Osteoblast (primary cell): ENCODE data around the gene AMMECR1. TPM values are rescaled to one million over a fixed set of nuclear protein-coding genes. Genes with fewer than 3 reads are reported as not detected.

Experiments used
- DNase-seq: peaks from one replicate; pipeline ENCODE4 v3.0.0; 2011; ENCODE audit warnings: low spot score, mixed read lengths; ENCODE audit not compliant: insufficient read length; ENCODE audit errors: missing footprints
- H2AFZ ChIP-seq: 2 replicates; pipeline ENCODE4 v1.6.0; 2011; ENCODE audit warnings: mild to moderate bottlenecking, low read length
- H3K27ac ChIP-seq: 2 replicates; pipeline ENCODE4 v1.5.1; 2011; ENCODE audit warnings: mild to moderate bottlenecking, low read depth, low read length, moderate library complexity
- H3K27me3 ChIP-seq: 2 replicates; pipeline ENCODE4 v1.6.0; 2012; ENCODE audit warnings: mild to moderate bottlenecking, control low read depth, inconsistent platforms, low read length, moderate library complexity; ENCODE audit not compliant: insufficient read depth
- H3K36me3 ChIP-seq: 2 replicates; pipeline ENCODE4 v1.5.1; 2011; ENCODE audit warnings: mild to moderate bottlenecking, low read length, control low read depth, moderate library complexity; ENCODE audit not compliant: insufficient read depth
- H3K4me1 ChIP-seq: 2 replicates; pipeline ENCODE4 v1.5.1; 2011; ENCODE audit warnings: mild to moderate bottlenecking, low read length, control low read depth, moderate library complexity; ENCODE audit not compliant: insufficient read depth
- H3K4me2 ChIP-seq: 2 replicates; pipeline ENCODE4 v1.6.0; 2011; ENCODE audit warnings: mild to moderate bottlenecking, low read length; ENCODE audit not compliant: insufficient read depth
- H3K4me3 ChIP-seq: fragments of 200-600 bp; sonication (generic); 3 replicates; pipeline ENCODE4 v1.5.1; 2012; ENCODE audit warnings: mild to moderate bottlenecking, low read length, inconsistent platforms; ENCODE audit not compliant: insufficient read depth
- H3K79me2 ChIP-seq: 2 replicates; pipeline ENCODE4 v1.6.0; 2012; ENCODE audit warnings: mild to moderate bottlenecking, low read length, control low read depth, inconsistent platforms; ENCODE audit not compliant: insufficient read depth
- H3K9me3 ChIP-seq: 2 replicates; pipeline ENCODE4 v1.5.1; 2011; ENCODE audit warnings: low read depth, low read length, control low read depth
- H4K20me1 ChIP-seq: 2 replicates; pipeline ENCODE4 v1.6.0; 2012; ENCODE audit warnings: mild to moderate bottlenecking, low read length, control low read depth; ENCODE audit not compliant: insufficient read depth
- total RNA-seq: library from RNA; depleted of rRNA; stranded (reverse); fragments of >200 nt; gene quantifications from 2 replicates; pipeline ENCODE4 v1.2.3, GENCODE V29; 2012
- TF ChIP-seq, protein P1 (sequence below): IDR thresholded peaks from 2 replicates; pipeline ENCODE4 v1.5.1; 2011; ENCODE audit warnings: mild to moderate bottlenecking, low read depth, low read length, moderate library complexity; ENCODE audit errors: extremely low read depth

Gene AMMECR1
- total RNA-seq, 1 donor: 14.5 TPM

DNA sequence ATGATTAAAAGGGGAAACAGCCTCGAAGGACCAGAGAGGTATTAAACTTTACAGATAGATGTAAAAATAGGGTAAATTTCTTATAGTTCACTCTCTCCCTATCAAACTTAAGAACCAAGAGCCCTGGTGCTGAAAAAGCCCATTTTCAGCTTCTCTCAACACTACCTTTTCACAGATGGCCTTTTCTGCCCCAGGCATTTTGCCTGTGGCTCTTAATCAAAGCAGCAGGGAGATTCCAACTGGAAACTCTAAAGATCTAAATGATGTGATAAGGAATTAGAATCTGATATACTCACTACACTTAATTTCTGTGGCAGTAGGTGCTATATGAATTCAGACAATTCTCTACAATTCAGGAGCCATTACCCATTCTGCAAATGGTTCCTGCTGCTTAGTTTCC, 60.0 kb downstream of the AMMECR1 start:
- Histone ChIP-seq H3K79me2 (peaks cover 11% of the 10 kb centered on the region), H2AFZ (no peak overlapping the region)
- TF ChIP-seq, protein P1, sequence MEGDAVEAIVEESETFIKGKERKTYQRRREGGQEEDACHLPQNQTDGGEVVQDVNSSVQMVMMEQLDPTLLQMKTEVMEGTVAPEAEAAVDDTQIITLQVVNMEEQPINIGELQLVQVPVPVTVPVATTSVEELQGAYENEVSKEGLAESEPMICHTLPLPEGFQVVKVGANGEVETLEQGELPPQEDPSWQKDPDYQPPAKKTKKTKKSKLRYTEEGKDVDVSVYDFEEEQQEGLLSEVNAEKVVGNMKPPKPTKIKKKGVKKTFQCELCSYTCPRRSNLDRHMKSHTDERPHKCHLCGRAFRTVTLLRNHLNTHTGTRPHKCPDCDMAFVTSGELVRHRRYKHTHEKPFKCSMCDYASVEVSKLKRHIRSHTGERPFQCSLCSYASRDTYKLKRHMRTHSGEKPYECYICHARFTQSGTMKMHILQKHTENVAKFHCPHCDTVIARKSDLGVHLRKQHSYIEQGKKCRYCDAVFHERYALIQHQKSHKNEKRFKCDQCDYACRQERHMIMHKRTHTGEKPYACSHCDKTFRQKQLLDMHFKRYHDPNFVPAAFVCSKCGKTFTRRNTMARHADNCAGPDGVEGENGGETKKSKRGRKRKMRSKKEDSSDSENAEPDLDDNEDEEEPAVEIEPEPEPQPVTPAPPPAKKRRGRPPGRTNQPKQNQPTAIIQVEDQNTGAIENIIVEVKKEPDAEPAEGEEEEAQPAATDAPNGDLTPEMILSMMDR: no peak

DNA sequence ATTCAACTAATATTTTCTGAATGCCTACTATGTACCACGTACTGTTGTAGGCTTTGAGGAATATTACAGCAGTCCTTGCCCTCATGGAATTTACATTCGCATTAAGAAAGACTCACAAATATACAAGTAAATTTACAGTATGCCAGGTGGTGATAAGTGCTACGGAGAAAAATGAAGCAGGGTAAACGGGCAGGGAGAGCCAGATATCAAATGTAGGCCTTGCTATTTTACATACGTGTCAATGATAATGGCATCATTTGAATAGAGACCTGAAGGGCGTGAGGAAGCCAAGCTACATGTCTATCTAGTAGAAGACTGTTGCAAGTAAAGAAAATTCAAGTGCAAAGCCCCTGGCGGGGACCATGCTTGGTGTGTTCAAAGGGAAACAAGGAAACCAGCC, 65.2 kb downstream of the AMMECR1 start:
- no peak overlapping the region for H3K4me3 ChIP-seq
- no peak for DNase-seq

More for the DNA sequence above, 60.0 kb downstream of the AMMECR1 start:
- Histone ChIP-seq H3K27ac (no peak overlapping the region), H3K36me3 (no peaks in the 10 kb centered on the region), H3K9me3 (no peaks in the 10 kb centered on the region), H4K20me1 (peaks cover 4% of the 10 kb centered on the region), H3K4me2 (no peak overlapping the region), H3K4me1 (peaks cover 2% of the 10 kb centered on the region), H3K4me3 (no peak overlapping the region), H3K27me3 (no peaks in the 10 kb centered on the region)
- DNase-seq: no peak

DNA sequence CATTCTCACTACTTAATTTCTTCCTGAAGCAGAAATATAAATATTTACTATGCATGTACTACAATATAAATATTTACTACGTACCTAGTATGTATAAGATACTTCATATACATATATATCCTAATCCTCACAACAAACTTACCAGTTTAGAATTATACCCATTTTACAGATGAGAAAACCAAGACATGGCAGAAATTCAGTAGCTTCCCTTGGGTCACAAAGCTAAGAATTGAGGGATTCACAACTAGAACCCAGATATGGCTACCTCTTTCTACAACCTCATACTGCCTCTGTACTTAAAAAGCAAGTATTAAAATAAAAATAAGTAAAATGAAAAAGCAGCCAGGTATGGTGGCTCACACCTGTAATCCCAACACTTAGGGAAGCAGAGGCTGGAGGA, 65.9 kb downstream of the AMMECR1 start:
- Histone ChIP-seq H3K79me2 (peaks cover 10% of the 10 kb centered on the region), H3K4me3 (no peak overlapping the region), H3K36me3 (no peaks in the 10 kb centered on the region), H3K27ac (no peak overlapping the region), H3K9me3 (no peaks in the 10 kb centered on the region), H3K4me1 (no peaks in the 10 kb centered on the region), H3K27me3 (peaks cover 12% of the 10 kb centered on the region), H2AFZ (no peak overlapping the region), H3K4me2 (no peak overlapping the region), H4K20me1 (no peaks in the 10 kb centered on the region)
- TF ChIP-seq, protein P1: no peak
- no peak for DNase-seq

More for the DNA sequence above, 65.2 kb downstream of the AMMECR1 start:
- Histone ChIP-seq H3K27me3 (peaks cover 12% of the 10 kb centered on the region), H3K4me1 (no peaks in the 10 kb centered on the region), H3K9me3 (no peaks in the 10 kb centered on the region), H3K36me3 (no peaks in the 10 kb centered on the region), H4K20me1 (no peaks in the 10 kb centered on the region), H3K27ac (no peak overlapping the region), H3K79me2 (peaks cover 10% of the 10 kb centered on the region), H2AFZ (no peak overlapping the region), H3K4me2 (no peak overlapping the region)
- TF ChIP-seq, protein P1: no peak

DNA sequence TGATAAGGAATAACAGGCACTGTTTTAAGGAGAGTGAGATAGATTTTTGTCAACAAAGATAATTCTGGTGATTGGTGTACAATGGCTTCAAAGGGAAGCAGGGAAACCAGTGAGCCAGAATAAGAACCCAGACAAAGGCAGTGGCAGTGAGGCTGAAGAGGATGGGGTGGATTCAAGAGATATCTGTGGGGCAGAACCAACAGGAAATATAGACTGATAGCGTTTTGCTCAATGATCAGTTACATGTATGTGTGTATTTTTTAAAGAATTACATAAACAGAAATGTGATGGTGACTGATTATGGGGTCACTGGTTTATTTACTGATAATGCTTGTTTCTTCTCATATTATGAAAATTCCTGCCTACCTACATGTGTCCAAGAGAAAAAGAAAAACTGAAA, 66.4 kb downstream of the AMMECR1 start:
- TF ChIP-seq, protein P1: no peak
- Histone ChIP-seq H3K27me3 (peaks cover 12% of the 10 kb centered on the region), H4K20me1 (no peaks in the 10 kb centered on the region), H2AFZ (no peak overlapping the region), H3K79me2 (peaks cover 11% of the 10 kb centered on the region), H3K4me3 (no peak overlapping the region), H3K4me2 (no peak overlapping the region), H3K9me3 (no peaks in the 10 kb centered on the region), H3K4me1 (no peaks in the 10 kb centered on the region), H3K27ac (no peak overlapping the region), H3K36me3 (no peaks in the 10 kb centered on the region)
- no peak for DNase-seq
